Measurements from ENCODE around the gene DNAJC11.
"Not testable (repeated sequence)": the region's sequence is repeated elsewhere in the genome, so short reads cannot be mapped to it uniquely, and the experiment has no call there.

The DNAJC11 gene

GRCh38 chr1:6675941-6676340 lies 25.7 kb downstream of the DNAJC11 start:
- Histone ChIP-seq H3K27ac (ENCODE audit: insufficient read depth, low read depth, low read length, poor library complexity, severe bottlenecking) (no peak overlapping the region), H3K4me3 (ENCODE audit: insufficient read depth, low read depth, low read length) (no peak overlapping the region), H3K27me3 (ENCODE audit: control insufficient read depth, insufficient read depth, low read length, poor library complexity, severe bottlenecking) (no peaks in the 10 kb centered on the region), H3K9me3 (ENCODE audit: control insufficient read depth, low read length) (no peaks in the 10 kb centered on the region), H3K36me3 (ENCODE audit: control insufficient read depth, insufficient read depth, low read length) (peaks cover 42% of the 10 kb centered on the region), H3K4me1 (ENCODE audit: control insufficient read depth, insufficient read depth, low read length) (no peaks in the 10 kb centered on the region)
- 99 to 100% methylated on average over 1 to 2 of the region's 2 CpGs for WGBS, 2 experiments

DNA sequence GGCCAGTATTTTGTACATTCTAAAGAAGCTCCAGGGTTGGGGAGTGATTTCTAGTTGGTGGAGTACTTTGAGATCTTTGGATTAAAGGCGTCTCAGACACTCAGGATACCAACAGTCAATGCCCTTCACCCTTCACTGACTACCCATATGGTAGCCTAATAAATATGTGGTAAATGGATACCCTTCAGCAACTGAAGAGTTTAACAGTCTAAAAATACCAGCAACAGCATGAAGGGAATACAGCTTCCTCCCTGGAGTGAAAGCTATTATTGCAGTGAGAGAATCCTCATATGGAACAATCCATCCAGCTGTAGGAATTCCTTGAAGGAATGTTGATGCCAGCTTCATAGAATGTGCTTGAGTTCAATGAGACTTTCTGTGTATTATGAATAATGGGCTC lies 26.8 kb downstream of the DNAJC11 start:
- WGBS, 2 experiments: 100% methylated on average over 1 of the region's 1 CpG; no CpG with 5 or more reads in 1 of the 2 experiments
- Histone ChIP-seq H3K27ac (ENCODE audit: insufficient read depth, low read depth, low read length, poor library complexity, severe bottlenecking) (no peak overlapping the region), H3K36me3 (ENCODE audit: control insufficient read depth, insufficient read depth, low read length) (peaks cover 35% of the 10 kb centered on the region), H3K27me3 (ENCODE audit: control insufficient read depth, insufficient read depth, low read length, poor library complexity, severe bottlenecking) (no peaks in the 10 kb centered on the region), H3K4me1 (ENCODE audit: control insufficient read depth, insufficient read depth, low read length) (no peaks in the 10 kb centered on the region), H3K9me3 (ENCODE audit: control insufficient read depth, low read length) (no peaks in the 10 kb centered on the region), H3K4me3 (ENCODE audit: insufficient read depth, low read depth, low read length) (no peak overlapping the region)

DNA sequence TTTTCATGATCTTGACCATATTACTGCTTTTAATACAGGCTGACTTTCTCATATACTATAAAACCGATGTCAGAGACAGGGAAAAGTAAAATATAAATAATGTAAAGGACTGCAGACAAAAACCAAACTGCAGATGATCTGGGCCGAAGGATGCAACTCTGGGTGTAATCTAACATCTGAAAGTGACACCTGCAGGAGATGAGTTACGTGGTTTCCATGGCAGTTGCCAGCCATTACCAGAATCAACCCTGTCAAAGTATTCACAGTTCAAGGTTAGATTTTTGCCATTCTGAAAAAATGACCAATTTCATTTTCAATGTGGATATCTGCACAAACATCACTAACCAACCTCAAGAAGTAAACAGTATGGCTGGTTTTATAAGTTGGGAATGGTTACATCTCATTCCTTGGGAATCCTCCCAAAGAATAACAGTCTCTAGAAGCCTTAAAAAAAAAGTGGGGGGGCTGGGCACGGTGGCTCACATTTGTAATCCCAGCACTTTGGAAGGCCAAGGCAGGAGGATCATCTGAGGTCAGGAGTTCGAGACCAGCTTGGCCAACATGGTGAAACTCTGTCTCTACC lies 27.7 kb downstream of the DNAJC11 start:
- no peak overlapping the region for H3K4me3 ChIP-seq (ENCODE audit: insufficient read depth, low read depth, low read length)
- no peaks in the 10 kb centered on the region for H3K9me3 ChIP-seq (ENCODE audit: control insufficient read depth, low read length)
- H3K27ac ChIP-seq (ENCODE audit: insufficient read depth, low read depth, low read length, poor library complexity, severe bottlenecking): no peak overlapping the region
- H3K27me3 ChIP-seq (ENCODE audit: control insufficient read depth, insufficient read depth, low read length, poor library complexity, severe bottlenecking): no peaks in the 10 kb centered on the region
- H3K4me1 ChIP-seq (ENCODE audit: control insufficient read depth, insufficient read depth, low read length): no peaks in the 10 kb centered on the region
- peaks cover 34% of the 10 kb centered on the region for H3K36me3 ChIP-seq (ENCODE audit: control insufficient read depth, insufficient read depth, low read length)
- WGBS, 2 experiments: 91 to 96% methylated on average over 4 to 5 of the region's 5 CpGs

- H3K4me3 ChIP-seq (ENCODE audit: insufficient read depth, low read depth, low read length): no peak overlapping the region
- no peaks in the 10 kb centered on the region for H3K4me1 ChIP-seq (ENCODE audit: control insufficient read depth, insufficient read depth, low read length)
- no peak overlapping the region for H3K27ac ChIP-seq (ENCODE audit: insufficient read depth, low read depth, low read length, poor library complexity, severe bottlenecking)
- peaks cover 21% of the 10 kb centered on the region for H3K36me3 ChIP-seq (ENCODE audit: control insufficient read depth, insufficient read depth, low read length)
- no peaks in the 10 kb centered on the region for H3K27me3 ChIP-seq (ENCODE audit: control insufficient read depth, insufficient read depth, low read length, poor library complexity, severe bottlenecking)
- WGBS, 2 experiments: 92 to 94% methylated on average over 2 of the region's 2 CpGs
- no peaks in the 10 kb centered on the region for H3K9me3 ChIP-seq (ENCODE audit: control insufficient read depth, low read length)
Observed at GRCh38 chr1:6672558-6672957, 29.1 kb downstream of the DNAJC11 start.

GRCh38 chr1:6668503-6668902 lies 33.1 kb downstream of the DNAJC11 start:
- 93 to 95% methylated on average over 8 to 9 of the region's 9 CpGs for WGBS, 2 experiments
- Histone ChIP-seq H3K4me3 (ENCODE audit: insufficient read depth, low read depth, low read length) (no peak overlapping the region), H3K9me3 (ENCODE audit: control insufficient read depth, low read length) (no peaks in the 10 kb centered on the region), H3K36me3 (ENCODE audit: control insufficient read depth, insufficient read depth, low read length) (peaks cover 17% of the 10 kb centered on the region), H3K27ac (ENCODE audit: insufficient read depth, low read depth, low read length, poor library complexity, severe bottlenecking) (no peak overlapping the region), H3K4me1 (ENCODE audit: control insufficient read depth, insufficient read depth, low read length) (no peaks in the 10 kb centered on the region), H3K27me3 (ENCODE audit: control insufficient read depth, insufficient read depth, low read length, poor library complexity, severe bottlenecking) (no peaks in the 10 kb centered on the region)

- H3K27me3 ChIP-seq (ENCODE audit: control insufficient read depth, insufficient read depth, low read length, poor library complexity, severe bottlenecking): no peaks in the 10 kb centered on the region
- H3K4me1 ChIP-seq (ENCODE audit: control insufficient read depth, insufficient read depth, low read length): no peaks in the 10 kb centered on the region
- peaks cover 13% of the 10 kb centered on the region for H3K36me3 ChIP-seq (ENCODE audit: control insufficient read depth, insufficient read depth, low read length)
- no peaks in the 10 kb centered on the region for H3K9me3 ChIP-seq (ENCODE audit: control insufficient read depth, low read length)
- H3K27ac ChIP-seq (ENCODE audit: insufficient read depth, low read depth, low read length, poor library complexity, severe bottlenecking): no peak overlapping the region
- no peak overlapping the region for H3K4me3 ChIP-seq (ENCODE audit: insufficient read depth, low read depth, low read length)
- 95 to 96% methylated on average over 6 of the region's 6 CpGs for WGBS, 2 experiments
Observed at GRCh38 chr1:6667139-6667538, 34.5 kb downstream of the DNAJC11 start.

DNA sequence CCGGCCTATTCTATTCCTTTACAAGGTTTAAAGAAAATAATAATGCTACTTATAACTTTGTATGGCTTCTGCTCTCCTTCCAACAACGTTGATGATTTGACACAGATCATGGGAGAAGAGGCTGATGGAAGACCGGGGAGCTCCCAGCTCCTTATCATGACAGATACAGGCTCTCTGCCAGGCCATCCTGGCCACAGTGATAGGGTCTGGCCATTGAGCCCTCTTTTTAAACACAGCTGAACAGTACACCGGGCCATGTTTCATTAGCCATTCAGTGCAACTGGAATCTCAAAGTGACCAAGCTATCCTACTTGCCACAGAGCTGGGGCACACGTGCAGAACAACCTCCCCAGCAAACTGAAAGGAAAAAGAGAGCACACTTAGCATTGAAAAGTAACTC lies 34.9 kb downstream of the DNAJC11 start:
- WGBS, 2 experiments: 93 to 95% methylated on average over 5 of the region's 5 CpGs
- Histone ChIP-seq H3K9me3 (ENCODE audit: control insufficient read depth, low read length) (no peaks in the 10 kb centered on the region), H3K27ac (ENCODE audit: insufficient read depth, low read depth, low read length, poor library complexity, severe bottlenecking) (no peak overlapping the region), H3K36me3 (ENCODE audit: control insufficient read depth, insufficient read depth, low read length) (peaks cover 12% of the 10 kb centered on the region), H3K4me3 (ENCODE audit: insufficient read depth, low read depth, low read length) (no peak overlapping the region), H3K4me1 (ENCODE audit: control insufficient read depth, insufficient read depth, low read length) (no peaks in the 10 kb centered on the region), H3K27me3 (ENCODE audit: control insufficient read depth, insufficient read depth, low read length, poor library complexity, severe bottlenecking) (no peaks in the 10 kb centered on the region)

GRCh38 chr1:6662468-6662867 lies 39.1 kb downstream of the DNAJC11 start:
- 94 to 96% methylated on average over 7 of the region's 7 CpGs for WGBS, 2 experiments
- not testable (repeated sequence) for H3K4me1 ChIP-seq (ENCODE audit: control insufficient read depth, insufficient read depth, low read length); H3K27ac ChIP-seq (ENCODE audit: insufficient read depth, low read depth, low read length, poor library complexity, severe bottlenecking); H3K9me3 ChIP-seq (ENCODE audit: control insufficient read depth, low read length); H3K4me3 ChIP-seq (ENCODE audit: insufficient read depth, low read depth, low read length); H3K27me3 ChIP-seq (ENCODE audit: control insufficient read depth, insufficient read depth, low read length, poor library complexity, severe bottlenecking)
- H3K36me3 ChIP-seq (ENCODE audit: control insufficient read depth, insufficient read depth, low read length): peaks cover 11% of the 10 kb centered on the region

- H3K27me3 ChIP-seq (ENCODE audit: control insufficient read depth, insufficient read depth, low read length, poor library complexity, severe bottlenecking): no peaks in the 10 kb centered on the region
- H3K27ac ChIP-seq (ENCODE audit: insufficient read depth, low read depth, low read length, poor library complexity, severe bottlenecking): no peak overlapping the region
- no peaks in the 10 kb centered on the region for H3K9me3 ChIP-seq (ENCODE audit: control insufficient read depth, low read length)
- H3K4me1 ChIP-seq (ENCODE audit: control insufficient read depth, insufficient read depth, low read length): no peaks in the 10 kb centered on the region
- 90 to 94% methylated on average over 6 of the region's 7 CpGs for WGBS, 2 experiments
- no peak overlapping the region for H3K4me3 ChIP-seq (ENCODE audit: insufficient read depth, low read depth, low read length)
- peaks cover 5% of the 10 kb centered on the region for H3K36me3 ChIP-seq (ENCODE audit: control insufficient read depth, insufficient read depth, low read length)
Observed at GRCh38 chr1:6660415-6661049, 41.1 kb downstream of the DNAJC11 start.

DNA sequence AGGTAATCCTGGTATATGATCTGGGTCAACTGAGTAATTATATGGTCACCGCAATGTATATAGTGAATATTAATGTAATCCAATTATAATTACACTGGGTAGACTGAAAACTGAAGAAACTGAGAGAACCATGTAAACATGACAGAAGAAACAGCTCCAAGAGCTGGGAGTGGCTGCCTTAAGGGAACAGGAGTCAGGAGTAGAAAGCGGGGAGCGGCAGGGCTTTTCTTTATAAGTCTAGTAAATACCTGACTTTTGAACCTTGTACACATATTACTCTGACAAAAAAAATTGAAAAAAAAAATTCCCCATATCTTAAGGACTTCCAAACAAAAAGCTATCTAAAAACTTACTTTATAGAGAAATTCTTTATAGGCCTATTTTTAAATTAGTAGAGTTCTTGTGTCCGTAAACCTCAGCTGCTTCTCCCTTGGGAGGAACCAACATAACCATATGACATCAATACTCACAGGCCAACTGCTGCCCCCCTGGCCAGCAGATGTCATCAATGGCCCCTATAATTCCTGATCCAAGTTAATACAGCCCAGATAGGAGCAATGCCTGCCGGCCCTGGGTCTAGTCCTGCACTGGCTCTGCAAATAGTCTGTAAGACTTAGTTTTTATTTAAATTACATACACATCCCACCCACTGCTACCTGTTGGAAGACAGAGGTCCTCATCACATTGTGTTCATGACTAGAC lies 43.1 kb downstream of the DNAJC11 start:
- no peaks in the 10 kb centered on the region for H3K9me3 ChIP-seq (ENCODE audit: control insufficient read depth, low read length)
- H3K4me1 ChIP-seq (ENCODE audit: control insufficient read depth, insufficient read depth, low read length): no peaks in the 10 kb centered on the region
- no peak overlapping the region for H3K4me3 ChIP-seq (ENCODE audit: insufficient read depth, low read depth, low read length)
- peaks cover 5% of the 10 kb centered on the region for H3K36me3 ChIP-seq (ENCODE audit: control insufficient read depth, insufficient read depth, low read length)
- WGBS, 2 experiments: 92 to 97% methylated on average over 4 to 5 of the region's 5 CpGs
- H3K27ac ChIP-seq (ENCODE audit: insufficient read depth, low read depth, low read length, poor library complexity, severe bottlenecking): no peak overlapping the region
- H3K27me3 ChIP-seq (ENCODE audit: control insufficient read depth, insufficient read depth, low read length, poor library complexity, severe bottlenecking): no peaks in the 10 kb centered on the region
